Measurements from ENCODE around the gene ASCL2.

ASCL2 gene

DNA sequence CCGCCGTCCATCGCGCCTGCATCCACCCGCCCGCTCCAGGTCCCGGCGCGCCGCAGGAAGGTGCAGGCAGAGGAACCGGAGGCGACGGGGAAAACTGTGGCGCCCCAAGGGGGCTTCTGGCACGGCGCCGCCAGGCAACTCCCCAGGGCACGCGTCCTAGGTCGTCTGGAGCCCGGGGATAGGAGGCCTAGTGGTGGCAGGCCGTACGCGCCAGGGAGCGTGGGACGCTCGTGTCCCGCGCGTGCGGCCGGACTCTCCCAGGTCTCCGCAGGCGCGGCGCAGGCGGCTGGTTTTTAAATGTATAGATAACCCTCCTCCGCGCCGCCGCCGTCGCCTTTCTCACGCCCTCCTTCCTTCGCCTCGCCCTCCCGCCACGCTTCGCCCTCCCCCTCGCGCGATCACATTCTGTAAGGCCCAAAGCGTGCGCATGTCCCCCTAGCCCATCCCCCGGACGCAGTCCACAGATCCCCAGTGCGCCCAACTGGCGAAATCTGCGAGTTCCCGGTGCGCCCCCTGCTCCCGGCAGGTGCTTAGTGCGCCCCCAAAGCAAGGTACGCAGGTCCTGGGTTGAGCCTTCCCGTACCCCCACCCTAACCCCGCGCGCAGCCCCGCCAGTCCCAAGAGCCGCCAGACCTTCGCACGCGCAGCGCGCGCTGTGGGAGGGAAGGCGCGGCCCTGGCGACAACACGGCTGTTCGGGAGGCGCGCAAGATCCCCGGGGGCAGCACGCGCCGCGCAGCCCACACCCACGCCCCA lies at the start of gene ASCL2:
TSS of gene ASCL2 (minus strand) at position 267 of the 755 bp plus-strand sequence. CDS start at position 11, 256 bp downstream.
- DNase-seq, result no peak

- DNase-seq, result no peak
Measured at GRCh38 chr11:2319791-2320472, 49.5 kb upstream of the ASCL2 start.

DNA sequence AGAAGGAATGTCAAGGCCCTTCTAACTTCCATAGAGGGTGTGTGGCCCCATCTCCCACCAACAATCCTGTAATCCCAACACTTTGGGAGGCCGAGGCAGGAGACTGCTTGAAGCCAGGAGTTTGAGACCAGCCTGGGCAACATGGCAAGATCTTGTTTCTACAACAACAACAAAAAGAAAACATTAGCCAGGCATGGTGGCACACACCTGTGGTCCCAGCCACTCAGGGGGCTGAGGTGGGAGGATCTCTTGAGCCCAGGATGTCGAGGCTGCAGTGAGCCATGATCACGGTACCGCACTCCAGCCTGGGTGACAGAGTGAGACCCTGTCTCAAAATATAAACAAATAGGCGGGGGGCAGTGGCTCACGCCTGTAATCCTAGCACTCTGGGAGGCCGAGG lies 48.3 kb upstream of the ASCL2 start:
- DNase-seq, result no peak

GRCh38 chr11:2318123-2318522 lies 47.7 kb upstream of the ASCL2 start:
- DNase-seq, result no peak

- no peak for DNase-seq
Measured at GRCh38 chr11:2317354-2318050, 47.1 kb upstream of the ASCL2 start.

GRCh38 chr11:2316963-2317244 lies 46.5 kb upstream of the ASCL2 start:
- DNase-seq, result no peak

DNA sequence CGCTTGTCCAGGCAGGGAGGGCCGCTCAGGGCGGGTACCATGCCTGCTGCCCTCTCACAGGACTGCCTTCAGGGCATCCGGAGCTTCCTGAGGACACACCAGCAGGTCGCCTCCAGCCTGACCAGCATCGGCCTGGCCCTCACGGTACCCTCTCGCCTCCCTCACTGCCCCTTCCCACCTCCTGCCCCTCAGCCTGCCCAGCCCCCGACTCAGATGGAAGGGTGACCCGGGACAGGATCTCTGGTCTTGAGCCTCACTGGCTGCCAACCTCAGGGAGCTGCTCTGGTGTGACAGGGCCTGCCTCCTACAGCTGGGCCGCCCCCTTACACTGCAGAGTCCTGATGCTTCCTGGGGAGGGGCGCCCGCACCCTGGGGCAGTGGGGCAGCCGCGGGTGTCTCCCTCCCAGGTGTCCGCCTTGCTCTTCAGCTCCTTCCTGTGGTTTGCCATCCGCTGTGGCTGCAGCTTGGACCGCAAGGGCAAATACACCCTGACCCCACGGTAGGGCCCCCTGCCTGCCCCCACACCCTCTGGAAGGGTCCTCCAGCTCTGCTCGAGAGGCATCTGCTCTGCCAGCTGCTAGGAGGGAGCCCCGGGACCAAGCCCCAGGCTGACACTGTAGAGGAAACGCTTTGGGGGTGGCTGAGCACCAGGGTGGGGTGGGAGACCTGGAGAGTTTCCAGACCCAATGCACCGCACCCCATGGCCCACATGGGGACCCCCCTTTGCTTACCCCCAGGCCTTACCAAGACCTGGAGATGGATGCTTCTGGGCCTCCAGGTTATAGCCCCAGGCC lies 46.0 kb upstream of the ASCL2 start:
- DNase-seq, result no peak

- no peak for DNase-seq
Measured at GRCh38 chr11:2315395-2316168, 45.2 kb upstream of the ASCL2 start.

- peak; percentile 36 to 43 for DNase-seq
Measured at GRCh38 chr11:2314525-2315394, 44.4 kb upstream of the ASCL2 start.

DNA sequence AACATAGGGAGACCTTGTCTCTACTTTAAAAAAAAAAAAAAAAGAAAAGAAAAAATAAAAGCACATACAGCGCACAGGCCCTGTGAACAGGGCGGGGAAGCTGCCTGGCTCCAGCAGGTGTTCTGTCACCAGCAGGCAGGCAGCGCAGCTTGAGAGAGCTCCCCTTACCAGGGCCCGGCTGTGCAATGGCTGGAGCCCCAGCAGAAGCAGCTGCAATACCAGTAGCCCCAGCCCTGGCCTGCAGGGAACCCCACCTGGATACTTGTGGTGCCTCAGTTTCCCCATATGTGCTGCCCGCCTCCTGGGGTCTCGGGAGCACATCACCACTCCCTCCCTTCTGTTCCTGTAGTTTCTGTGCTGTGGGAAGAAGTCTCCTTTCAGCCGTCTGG lies 43.7 kb upstream of the ASCL2 start:
- DNase-seq, result no peak

DNA sequence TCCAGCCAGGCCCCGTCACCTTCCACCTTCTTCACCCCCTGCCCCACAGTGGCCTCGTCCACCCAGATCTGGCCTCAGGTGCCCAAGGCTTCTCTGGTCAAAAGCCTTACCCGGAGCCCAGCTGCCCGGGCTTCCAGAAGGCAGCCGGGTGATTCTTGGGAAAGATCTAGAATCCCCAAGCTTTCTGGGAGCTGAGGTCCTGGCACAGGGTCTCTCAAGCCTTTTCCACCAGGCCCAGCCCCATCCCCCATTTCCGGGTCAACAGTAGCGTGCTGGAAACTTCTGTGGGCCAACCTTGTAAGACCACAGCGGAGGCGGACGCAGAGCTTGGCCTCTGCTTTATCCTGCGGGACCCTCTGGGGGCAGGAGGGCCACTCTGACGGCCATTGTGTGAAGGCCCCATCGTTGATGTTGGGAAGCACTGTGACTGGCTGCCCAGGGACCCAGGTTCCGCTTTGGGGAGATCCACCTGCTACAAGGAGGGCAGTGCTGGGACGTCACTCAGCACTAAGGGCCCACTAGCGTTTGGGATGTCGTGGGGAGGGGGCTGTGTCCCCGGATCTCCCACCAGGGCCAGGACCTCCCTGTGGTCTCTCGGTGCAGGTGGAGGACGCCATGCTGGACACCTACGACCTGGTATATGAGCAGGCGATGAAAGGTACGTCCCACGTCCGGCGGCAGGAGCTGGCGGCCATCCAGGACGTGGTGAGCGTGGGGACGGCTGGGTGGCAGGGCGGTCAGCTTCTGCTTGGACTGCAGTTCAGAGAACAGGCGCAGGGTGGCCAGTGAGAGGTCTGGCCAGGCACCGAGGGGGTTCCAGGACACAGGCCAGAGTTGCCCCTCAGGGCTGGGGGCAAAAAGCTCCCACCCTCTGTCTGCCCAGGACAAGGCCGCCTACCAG lies 42.9 kb upstream of the ASCL2 start:
- DNase-seq, result no peak

GRCh38 chr11:2312232-2313042 lies 42.0 kb upstream of the ASCL2 start:
- no peak for DNase-seq

DNA sequence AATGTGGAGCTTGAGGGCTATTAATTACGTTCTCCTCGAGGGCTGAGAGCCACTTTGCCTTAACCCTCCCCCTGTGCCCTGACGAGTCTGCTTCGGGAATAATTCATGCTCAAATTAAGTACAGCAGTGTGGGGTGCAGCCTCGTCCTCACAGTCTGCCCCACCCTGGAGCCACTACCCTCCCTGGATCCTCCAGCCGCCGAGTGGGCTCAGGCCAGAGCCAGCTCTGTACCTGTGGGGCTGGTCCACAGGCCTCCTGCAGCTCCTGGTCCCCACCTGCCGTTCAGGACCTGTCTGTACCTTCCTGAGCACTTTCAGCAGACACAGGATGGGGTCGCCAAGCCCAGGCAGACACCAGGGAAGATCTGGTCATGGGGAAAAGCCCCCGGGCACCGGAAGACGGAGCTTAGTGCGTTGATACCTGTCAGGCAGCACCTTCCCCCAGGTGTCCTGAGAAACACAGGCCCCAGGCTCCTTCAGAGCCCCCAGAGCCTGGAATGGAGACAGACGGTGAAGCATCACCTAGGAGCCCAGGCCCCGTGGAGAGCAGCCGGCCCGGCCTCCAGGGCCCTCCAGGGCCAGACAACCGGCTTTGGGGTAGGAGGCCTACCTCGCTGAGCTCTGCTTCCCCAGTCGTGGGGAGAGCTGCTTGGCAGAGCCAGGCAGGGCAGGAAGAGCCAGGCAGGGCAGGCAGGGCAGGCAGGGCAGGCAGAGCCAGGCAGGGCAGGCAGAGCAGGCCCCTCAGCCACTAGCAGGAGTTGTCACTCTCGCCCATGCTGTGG lies 41.2 kb upstream of the ASCL2 start:
- DNase-seq, result no peak

GRCh38 chr11:2310786-2311352 lies 40.5 kb upstream of the ASCL2 start:
- no peak for DNase-seq

DNA sequence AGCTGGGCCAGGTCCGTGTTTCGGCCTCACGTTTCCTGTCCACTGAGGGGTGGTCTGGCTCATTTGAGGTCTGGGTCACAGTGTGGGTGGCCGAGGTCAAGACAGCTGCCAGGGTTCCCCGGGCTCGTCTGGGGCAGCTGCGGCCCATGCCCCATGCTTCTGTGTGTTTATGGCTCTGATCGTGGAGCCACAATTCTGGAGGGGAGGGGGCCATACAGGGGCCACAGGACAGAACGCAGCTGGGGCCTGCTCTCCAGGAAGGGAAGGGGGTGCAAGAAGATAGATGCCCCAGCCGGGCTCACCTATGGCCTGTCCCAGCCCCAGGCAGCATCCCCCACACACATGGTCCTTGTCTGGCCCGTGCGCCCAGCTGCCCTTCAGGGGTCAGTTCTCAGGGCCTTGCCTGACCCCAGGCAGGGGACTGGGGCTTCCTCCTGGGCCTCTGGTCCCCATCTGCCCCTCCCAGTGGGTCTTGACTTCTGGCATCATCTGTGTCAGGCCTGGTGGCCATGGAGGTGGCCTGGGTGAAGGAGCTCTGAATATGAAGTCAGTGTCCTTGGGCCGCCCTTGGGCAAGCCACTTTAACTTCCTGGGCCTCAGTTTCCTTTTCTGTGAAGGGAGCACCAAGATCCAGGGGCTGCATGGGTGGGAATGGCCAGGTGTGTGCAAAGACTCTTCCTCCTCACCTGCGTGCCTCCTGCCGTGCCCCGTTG lies 39.8 kb upstream of the ASCL2 start:
- DNase-seq, result no peak

- no peak for DNase-seq
Measured at GRCh38 chr11:2309251-2310072, 39.1 kb upstream of the ASCL2 start.

DNA sequence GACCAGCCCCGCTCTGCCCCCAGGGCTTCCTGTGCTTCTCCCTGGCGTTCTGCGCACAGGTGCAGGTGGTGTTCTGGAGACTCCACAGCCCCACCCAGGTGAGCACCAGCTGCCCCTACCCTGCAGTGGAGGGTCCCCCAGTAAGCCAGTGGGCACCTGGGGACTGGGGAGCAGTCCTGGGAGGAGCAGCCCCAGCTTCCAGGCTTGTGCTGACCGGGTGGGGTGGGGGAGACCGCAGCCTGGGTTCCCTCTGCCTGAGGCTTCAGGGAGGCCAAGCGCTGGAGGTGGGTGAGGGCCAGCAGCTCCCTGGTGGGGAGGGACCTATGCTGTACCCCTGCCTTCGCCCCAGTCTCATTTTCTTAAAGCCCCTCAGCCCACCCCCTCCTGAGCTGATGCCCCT lies 38.3 kb upstream of the ASCL2 start:
- DNase-seq, result no peak

All from NCI-H2081 (cell line).